ENCODE data around the gene PHF1.

Gene PHF1

DNA sequence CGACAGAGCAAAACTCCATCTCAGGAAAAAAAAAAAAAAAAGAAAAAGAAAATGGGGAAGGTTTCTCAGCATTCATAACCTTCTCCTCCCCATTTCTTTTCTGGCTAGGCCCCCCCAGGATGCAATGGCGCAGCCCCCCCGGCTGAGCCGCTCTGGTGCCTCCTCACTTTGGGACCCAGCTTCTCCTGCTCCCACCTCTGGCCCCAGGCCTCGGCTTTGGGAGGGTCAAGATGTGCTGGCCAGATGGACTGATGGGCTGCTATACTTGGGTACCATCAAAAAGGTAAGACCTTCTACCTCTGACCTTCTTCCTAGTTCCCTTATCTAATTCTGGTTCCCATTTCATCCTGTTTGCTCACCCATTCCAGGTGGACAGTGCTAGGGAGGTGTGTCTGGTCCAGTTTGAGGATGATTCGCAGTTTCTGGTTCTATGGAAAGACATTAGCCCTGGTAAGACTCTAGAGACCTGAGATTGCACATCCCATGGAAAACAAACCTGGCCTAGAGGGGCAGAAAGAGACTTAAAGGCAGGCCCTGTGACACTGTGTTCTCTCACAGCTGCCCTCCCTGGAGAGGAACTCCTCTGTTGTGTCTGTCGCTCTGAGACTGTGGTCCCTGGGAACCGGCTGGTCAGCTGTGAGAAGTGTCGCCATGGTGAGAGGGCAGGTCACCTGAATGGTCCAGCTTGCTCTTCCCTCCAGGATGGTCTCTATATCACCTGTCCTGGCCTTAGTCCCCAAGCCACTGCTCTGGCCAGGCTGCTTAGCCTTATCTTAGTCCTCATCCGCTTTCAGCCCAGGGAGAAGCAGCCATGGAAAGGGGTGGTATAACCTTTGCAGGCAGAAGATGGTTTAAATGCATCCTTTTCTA is 1.6 kb downstream of the PHF1 start:
- WGBS: 96% methylated on average over 7 of the region's 10 CpGs
- Histone ChIP-seq H3K9me3 (ENCODE audit: insufficient read depth, low read depth, low read length) (no peaks in the 10 kb centered on the region), H3K36me3 (ENCODE audit: insufficient read depth, low read length) (peaks cover 58% of the 10 kb centered on the region), H3K9ac (ENCODE audit: low read depth, low read length) (no peak overlapping the region), H3K27ac (ENCODE audit: low read depth, low read length) (no peak overlapping the region), H3K4me1 (ENCODE audit: insufficient read depth, low read length) (peaks cover 22% of the 10 kb centered on the region), H3K27me3 (ENCODE audit: insufficient read depth, low read length) (no peaks in the 10 kb centered on the region), H3K4me3 (ENCODE audit: low read length) (no peak overlapping the region)

DNA sequence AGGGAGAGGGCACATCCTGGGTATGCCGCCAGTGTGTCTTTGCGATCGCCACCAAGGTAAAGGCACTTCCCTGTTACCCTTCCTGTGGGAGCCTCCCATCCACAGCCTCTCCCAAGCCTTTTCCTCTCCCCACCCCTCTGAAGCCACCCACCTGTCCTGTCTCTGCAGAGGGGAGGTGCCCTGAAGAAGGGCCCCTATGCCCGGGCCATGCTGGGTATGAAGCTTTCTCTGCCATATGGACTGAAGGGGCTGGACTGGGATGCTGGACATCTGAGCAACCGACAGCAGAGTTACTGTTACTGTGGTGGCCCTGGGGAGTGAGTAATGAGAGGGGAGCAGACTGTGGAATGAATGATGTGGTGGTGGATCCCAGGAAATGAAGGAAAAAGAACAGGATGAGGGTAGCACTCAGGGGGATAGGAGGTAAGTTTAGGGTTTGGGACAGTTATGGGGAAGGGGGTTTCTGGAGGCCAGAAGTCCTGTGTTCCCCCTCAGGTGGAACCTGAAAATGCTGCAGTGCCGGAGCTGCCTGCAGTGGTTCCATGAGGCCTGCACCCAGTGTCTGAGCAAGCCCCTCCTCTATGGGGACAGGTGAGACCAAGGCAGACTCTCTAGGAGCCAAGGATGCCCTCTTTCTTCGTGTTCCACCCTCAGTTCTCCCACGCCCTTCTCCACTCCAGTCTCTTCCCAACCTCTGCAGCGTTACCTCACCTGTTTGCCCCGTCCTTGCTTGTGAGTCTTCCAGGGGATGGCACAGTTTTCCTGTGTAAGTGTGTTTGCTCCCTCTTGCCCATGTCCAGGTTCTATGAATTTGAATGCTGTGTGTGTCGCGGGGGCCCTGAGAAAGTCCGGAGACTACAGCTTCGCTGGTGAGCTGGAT is 2.7 kb downstream of the PHF1 start:
- 93% methylated on average over 14 of the region's 14 CpGs for WGBS
- Histone ChIP-seq H3K36me3 (ENCODE audit: insufficient read depth, low read length) (peaks cover 47% of the 10 kb centered on the region), H3K27ac (ENCODE audit: low read depth, low read length) (no peak overlapping the region), H3K9ac (ENCODE audit: low read depth, low read length) (no peak overlapping the region), H3K4me3 (ENCODE audit: low read length) (no peak overlapping the region), H3K27me3 (ENCODE audit: insufficient read depth, low read length) (no peaks in the 10 kb centered on the region), H3K9me3 (ENCODE audit: insufficient read depth, low read depth, low read length) (no peaks in the 10 kb centered on the region), H3K4me1 (ENCODE audit: insufficient read depth, low read length) (peaks cover 22% of the 10 kb centered on the region)

DNA sequence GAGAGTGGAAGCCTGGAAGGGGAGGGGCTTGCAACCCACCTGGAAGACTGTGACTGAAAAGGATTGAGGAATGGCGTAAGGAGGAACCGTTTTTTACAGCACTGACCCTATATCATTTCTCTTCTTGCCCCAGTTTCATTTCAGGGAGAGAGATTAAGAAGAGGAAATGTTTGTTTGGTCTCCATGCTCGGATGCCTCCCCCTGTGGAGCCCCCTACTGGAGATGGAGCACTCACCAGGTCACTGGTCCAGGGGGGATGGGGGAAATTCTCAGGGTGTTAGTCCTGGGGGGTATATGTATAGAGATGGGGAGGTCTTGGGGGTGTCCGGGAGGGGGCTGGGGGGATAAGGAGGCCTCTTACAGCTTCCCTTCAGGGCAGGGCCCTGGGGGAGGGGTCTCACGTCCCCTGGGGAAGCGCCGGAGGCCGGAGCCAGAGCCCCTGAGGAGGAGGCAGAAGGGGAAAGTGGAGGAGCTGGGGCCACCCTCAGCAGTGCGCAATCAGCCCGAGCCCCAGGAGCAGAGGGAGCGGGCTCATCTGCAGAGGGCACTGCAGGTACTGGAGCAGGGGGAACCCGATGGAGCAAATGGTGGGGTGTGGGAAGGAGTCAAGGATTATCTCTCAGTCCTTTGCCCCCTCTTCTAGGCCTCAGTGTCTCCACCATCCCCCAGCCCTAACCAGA is 3.9 kb downstream of the PHF1 start:
- no peak overlapping the region for H3K27ac ChIP-seq (ENCODE audit: low read depth, low read length)
- WGBS: 77% methylated on average over 10 of the region's 12 CpGs
- no peak overlapping the region for H3K4me3 ChIP-seq (ENCODE audit: low read length)
- no peaks in the 10 kb centered on the region for H3K27me3 ChIP-seq (ENCODE audit: insufficient read depth, low read length)
- peaks cover 45% of the 10 kb centered on the region for H3K36me3 ChIP-seq (ENCODE audit: insufficient read depth, low read length)
- peaks cover 26% of the 10 kb centered on the region for H3K4me1 ChIP-seq (ENCODE audit: insufficient read depth, low read length)
- H3K9ac ChIP-seq (ENCODE audit: low read depth, low read length): no peak overlapping the region
- H3K9me3 ChIP-seq (ENCODE audit: insufficient read depth, low read depth, low read length): no peaks in the 10 kb centered on the region

DNA sequence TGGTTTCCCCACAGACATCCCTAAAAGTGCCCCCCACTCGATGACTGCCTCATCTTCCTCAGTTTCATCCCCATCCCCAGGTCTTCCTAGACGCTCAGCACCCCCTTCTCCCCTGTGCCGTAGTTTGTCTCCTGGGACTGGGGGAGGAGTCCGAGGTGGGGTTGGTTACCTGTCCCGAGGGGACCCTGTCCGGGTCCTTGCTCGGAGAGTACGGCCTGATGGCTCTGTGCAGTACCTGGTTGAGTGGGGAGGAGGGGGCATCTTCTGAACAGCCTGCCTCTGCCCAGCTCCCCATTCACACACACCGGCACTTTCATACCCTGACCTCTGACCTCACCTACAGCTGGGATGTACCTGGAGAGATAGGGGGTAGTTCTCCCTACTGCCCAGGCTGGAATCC is 5.0 kb downstream of the PHF1 start:
- Histone ChIP-seq H3K4me1 (ENCODE audit: insufficient read depth, low read length) (peaks cover 27% of the 10 kb centered on the region), H3K4me3 (ENCODE audit: low read length) (peak overlapping the region; percentile 90; the same call in 1 of the 2 replicates), H3K27me3 (ENCODE audit: insufficient read depth, low read length) (no peaks in the 10 kb centered on the region), H3K36me3 (ENCODE audit: insufficient read depth, low read length) (peaks cover 45% of the 10 kb centered on the region), H3K9ac (ENCODE audit: low read depth, low read length) (no peak overlapping the region), H3K27ac (ENCODE audit: low read depth, low read length) (no peak overlapping the region), H3K9me3 (ENCODE audit: insufficient read depth, low read depth, low read length) (no peaks in the 10 kb centered on the region)
- WGBS: 90% methylated on average over 8 of the region's 9 CpGs

DNA sequence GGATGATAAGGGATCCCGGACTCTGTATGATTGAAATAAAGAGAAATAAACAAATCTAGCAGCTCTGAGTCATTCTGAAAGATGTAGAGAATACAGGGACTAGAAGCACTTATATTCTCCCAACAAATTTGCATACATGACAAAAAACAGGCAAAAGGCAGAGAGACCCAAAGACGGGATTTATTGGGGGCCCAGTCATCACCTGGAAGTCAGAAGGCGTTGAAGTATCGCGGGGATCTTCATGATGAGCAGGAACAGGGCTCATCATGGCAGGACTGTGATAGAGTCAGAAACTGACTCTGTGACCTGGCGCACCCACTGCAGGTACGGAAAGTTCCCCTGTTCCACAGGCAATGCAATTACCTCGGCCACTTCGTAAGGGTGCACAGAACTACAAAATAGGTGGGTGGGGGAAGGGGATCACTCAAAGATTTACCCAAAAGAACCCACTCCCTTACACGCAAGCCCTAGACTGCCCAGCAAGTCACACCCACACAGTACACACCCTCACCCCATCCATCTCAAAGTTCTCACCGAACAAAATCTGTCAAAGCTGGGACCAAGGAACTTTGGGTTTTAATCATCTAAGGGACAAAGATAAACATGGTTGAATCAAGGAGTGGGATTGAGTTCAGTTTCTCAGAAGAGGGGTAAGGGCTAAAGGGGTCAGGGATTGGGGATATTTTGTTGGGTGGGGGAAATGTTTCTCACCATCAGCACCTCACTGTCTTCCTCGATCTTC is 5.7 kb downstream of the PHF1 start:
- Histone ChIP-seq H3K27me3 (ENCODE audit: insufficient read depth, low read length) (no peaks in the 10 kb centered on the region), H3K27ac (ENCODE audit: low read depth, low read length) (no peak overlapping the region; the same call in 1 of the 2 replicates), H3K9ac (ENCODE audit: low read depth, low read length) (peak overlapping the region; percentile 85; the same call in 1 of the 2 replicates), H3K4me1 (ENCODE audit: insufficient read depth, low read length) (peaks cover 29% of the 10 kb centered on the region), H3K9me3 (ENCODE audit: insufficient read depth, low read depth, low read length) (no peaks in the 10 kb centered on the region), H3K36me3 (ENCODE audit: insufficient read depth, low read length) (peaks cover 45% of the 10 kb centered on the region), H3K4me3 (ENCODE audit: low read length) (peak overlapping the region; percentile 90)
- WGBS: 74% methylated on average over 11 of the region's 12 CpGs

DNA sequence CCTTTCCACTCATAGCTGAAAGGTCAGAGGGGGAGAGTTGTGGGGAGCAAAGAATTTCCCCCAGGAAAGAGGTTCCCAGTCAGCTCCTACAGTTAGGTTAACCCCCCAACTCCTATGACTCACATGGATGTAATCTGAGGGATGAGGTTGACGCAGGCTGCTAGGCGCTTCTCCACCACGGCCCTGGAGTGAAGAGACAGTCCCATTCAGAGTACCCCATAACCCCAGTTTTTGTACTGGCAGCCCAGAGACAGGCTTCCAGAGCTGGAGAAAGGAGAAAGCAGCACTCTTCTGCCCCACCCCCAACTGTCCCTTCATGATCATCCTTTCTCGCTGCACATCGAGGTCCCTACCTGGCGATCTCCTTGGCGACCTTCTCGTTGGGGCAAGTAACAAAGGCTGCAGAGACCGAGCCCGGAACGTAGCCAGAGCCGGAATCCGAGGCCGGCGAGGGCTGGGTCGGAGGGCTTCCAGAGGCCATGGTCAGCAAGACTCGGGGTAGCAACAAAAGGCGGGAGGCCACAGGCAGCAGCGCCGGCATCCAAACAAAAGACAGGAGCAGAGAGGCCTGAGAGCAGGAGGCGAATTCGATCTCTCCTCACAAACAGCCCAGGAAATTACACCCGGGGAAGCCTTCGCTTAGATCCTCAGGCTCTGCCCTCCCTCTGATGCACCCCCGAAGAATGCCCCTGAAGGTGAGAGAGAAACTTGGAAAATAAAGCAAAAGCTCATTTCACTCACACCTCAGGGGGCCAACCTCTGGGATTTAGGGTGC is 6.5 kb downstream of the PHF1 start:
- WGBS: under 1% methylated on average over 25 of the region's 25 CpGs
- H3K27me3 ChIP-seq (ENCODE audit: insufficient read depth, low read length): no peaks in the 10 kb centered on the region
- peaks cover 28% of the 10 kb centered on the region for H3K4me1 ChIP-seq (ENCODE audit: insufficient read depth, low read length)
- H3K27ac ChIP-seq (ENCODE audit: low read depth, low read length): peak overlapping the region; percentile 82
- peaks cover 44% of the 10 kb centered on the region for H3K36me3 ChIP-seq (ENCODE audit: insufficient read depth, low read length)
- peak overlapping the region; percentile 85 for H3K9ac ChIP-seq (ENCODE audit: low read depth, low read length)
- no peaks in the 10 kb centered on the region for H3K9me3 ChIP-seq (ENCODE audit: insufficient read depth, low read depth, low read length)
- H3K4me3 ChIP-seq (ENCODE audit: low read length): peak overlapping the region; percentile 90

DNA sequence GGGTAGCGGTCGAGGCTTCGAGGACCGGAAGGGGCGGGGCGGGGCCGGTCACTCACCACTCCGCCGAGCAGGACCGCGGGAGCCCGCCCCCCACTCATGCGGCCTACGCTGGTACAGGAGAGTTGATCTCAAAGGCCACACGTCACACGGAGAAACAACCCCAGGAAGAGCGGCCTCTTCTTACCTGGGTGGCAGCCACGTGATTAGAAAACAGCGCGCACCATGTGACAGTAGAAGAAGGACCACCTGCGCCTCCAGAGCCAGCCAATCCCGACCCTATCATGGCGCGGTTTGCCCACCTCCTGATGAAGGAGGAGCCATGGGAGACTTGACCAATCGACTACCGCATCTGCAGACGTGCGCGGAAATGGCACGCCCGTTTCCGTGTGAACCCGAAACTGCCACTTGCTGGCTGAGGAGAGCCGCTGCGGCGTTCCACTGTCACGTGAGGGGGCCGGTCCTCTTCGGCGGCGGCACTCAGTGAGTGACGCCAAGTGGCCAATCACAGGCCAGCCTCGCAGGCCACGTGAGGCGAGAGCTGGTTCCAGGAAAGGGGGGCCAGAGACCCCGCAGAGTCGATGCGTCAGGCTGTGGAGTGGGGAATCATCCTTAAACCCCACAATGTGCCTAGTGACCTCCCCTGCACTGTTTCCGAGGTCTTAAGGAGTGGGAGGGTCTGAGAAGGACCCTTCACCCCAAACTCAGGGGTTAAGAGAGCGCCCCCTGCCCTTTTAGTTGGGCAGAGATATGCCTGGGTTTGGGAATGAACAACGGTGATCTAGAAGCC is 7.3 kb downstream of the PHF1 start, which contains the start of gene CUTA:
CUTA (minus strand) TSS at position 205 of the 787 bp plus-strand sequence; CDS start at position 98, 107 bp downstream.
- H3K27me3 ChIP-seq (ENCODE audit: insufficient read depth, low read length): no peaks in the 10 kb centered on the region
- peaks cover 38% of the 10 kb centered on the region for H3K36me3 ChIP-seq (ENCODE audit: insufficient read depth, low read length)
- peak within 1 kb of the TSS; percentile 85 for H3K9ac ChIP-seq (ENCODE audit: low read depth, low read length)
- H3K9me3 ChIP-seq (ENCODE audit: insufficient read depth, low read depth, low read length): no peaks in the 10 kb centered on the region
- WGBS: under 1% methylated on average over 49 of the region's 51 CpGs
- peak within 1 kb of the TSS; percentile 90 for H3K4me3 ChIP-seq (ENCODE audit: low read length)
- H3K27ac ChIP-seq (ENCODE audit: low read depth, low read length): peak within 1 kb of the TSS; percentile 82
- peaks cover 28% of the 10 kb centered on the region for H3K4me1 ChIP-seq (ENCODE audit: insufficient read depth, low read length)

DNA sequence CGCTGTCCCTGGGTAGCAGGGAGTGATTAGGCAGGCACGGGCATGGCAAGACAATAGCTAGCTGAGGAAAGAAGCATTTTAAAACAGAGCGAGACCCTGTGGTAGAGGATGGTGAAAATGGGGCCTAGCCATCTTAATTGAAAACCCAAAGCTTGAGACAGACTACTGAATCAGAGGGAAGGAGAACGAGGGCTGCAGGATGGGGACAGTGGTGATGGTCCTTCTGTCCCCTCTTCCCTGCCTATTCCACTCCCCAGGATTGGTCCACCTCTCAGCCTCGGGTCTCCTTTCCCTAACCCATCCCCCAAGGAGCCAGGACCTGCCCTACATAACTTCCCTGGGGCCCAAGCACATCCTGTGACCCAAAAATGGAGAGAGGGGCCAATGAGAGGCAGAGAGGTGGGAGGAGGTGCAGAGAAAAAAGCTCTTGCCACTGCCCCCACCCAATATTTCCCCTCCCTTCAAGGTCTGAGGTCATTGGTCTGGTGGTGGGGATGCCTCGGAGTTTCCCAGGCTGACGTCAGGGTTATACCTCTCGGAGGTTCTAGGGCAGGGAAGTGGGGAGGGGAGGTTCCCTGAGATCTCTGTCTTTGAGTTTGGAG is 8.0 kb downstream of the PHF1 start:
- WGBS: 23% methylated on average over 8 of the region's 8 CpGs
- Histone ChIP-seq H3K9me3 (ENCODE audit: insufficient read depth, low read depth, low read length) (no peaks in the 10 kb centered on the region), H3K4me3 (ENCODE audit: low read length) (peak overlapping the region; percentile 90), H3K36me3 (ENCODE audit: insufficient read depth, low read length) (peaks cover 38% of the 10 kb centered on the region), H3K27ac (ENCODE audit: low read depth, low read length) (peak overlapping the region; percentile 82), H3K27me3 (ENCODE audit: insufficient read depth, low read length) (no peaks in the 10 kb centered on the region), H3K4me1 (ENCODE audit: insufficient read depth, low read length) (peaks cover 28% of the 10 kb centered on the region), H3K9ac (ENCODE audit: low read depth, low read length) (peak overlapping the region; percentile 48)

Measured in HUES64 (cell line).